22Rv1 (cell line): ENCODE results near the gene TCL1A.

Experiments
- H3K27ac ChIP-seq: fragments of 450-650 bp; 2 replicates; pipeline ENCODE4 v1.5.1; 2017
- ZFX ChIP-seq: fragments of 450-650 bp; IDR thresholded peaks from 2 replicates; pipeline ENCODE4 v1.6.1; 2017; ENCODE audit warnings: antibody characterized with exemption, borderline replicate concordance
- TF ChIP-seq, protein P1 (sequence below): fragments of 450-650 bp; IDR thresholded peaks from 2 replicates; pipeline ENCODE4 v1.5.1; 2017; ENCODE audit warnings: mild to moderate bottlenecking

TCL1A gene

DNA sequence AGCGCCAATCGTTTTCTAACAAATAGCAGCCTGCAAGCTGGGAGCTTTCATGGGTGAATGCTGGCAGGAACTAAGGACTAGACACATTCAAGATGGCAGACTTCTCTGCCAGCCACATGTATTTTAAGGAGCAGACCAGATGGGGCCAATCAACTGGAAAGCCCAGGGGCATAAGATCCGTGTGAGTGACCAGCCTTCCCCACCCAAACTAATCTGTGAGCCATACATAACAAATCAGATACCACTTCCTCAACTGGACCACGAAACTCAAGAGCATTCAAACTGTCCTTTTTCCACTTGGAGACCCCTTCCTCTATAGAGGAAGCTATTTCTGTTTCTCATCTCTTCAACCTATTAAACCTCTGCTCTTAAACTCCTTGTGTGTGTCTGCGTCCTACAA is 18.0 kb downstream of the TCL1A start:
- H3K27ac ChIP-seq, result no peak overlapping the region
- TF ChIP-seq ZFX, result no peak
- TF ChIP-seq, protein P1, sequence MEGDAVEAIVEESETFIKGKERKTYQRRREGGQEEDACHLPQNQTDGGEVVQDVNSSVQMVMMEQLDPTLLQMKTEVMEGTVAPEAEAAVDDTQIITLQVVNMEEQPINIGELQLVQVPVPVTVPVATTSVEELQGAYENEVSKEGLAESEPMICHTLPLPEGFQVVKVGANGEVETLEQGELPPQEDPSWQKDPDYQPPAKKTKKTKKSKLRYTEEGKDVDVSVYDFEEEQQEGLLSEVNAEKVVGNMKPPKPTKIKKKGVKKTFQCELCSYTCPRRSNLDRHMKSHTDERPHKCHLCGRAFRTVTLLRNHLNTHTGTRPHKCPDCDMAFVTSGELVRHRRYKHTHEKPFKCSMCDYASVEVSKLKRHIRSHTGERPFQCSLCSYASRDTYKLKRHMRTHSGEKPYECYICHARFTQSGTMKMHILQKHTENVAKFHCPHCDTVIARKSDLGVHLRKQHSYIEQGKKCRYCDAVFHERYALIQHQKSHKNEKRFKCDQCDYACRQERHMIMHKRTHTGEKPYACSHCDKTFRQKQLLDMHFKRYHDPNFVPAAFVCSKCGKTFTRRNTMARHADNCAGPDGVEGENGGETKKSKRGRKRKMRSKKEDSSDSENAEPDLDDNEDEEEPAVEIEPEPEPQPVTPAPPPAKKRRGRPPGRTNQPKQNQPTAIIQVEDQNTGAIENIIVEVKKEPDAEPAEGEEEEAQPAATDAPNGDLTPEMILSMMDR, result no peak

DNA sequence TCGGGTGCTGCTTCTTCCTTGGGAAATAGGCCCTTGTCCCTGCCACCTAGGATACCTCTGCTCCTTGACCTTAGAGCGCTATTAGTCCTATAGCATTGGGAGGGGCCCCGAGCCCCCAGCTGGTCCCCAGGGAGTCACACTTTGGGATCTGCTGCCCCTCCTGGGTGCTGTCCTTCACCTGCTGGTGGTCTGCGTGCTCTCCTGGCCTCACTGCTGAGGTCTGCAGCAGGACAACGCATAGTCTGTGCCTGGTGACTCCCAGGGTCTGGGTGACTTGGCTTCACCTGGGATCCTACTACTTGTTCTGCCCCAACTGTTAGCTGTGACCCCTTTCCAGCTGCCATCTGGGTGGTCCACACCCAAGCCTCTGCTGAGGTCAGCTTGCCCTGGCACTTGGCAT is 18.9 kb downstream of the TCL1A start:
- no peak overlapping the region for H3K27ac ChIP-seq
- no peak for TF ChIP-seq ZFX
- TF ChIP-seq, protein P1, result no peak

DNA sequence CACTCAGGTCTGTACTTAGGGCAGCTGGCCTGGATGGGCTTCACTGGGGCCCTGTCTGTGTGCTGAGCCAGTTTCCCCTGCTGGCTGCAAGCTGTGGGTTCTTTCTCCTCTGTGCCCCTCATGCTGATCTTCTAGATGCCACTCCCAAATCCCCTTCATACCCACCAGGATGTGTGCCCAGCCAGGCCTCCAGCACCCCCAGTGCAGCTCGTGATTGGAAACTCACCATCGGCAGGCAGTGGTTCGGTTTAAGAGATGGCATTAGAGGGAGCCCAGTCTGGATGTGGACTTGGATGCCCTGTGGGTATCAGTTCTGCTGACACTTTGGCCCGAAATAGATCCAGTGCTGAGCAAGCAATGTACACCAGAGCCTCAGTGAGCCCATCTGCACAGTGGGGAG is 21.8 kb downstream of the TCL1A start:
- TF ChIP-seq ZFX, result no peak
- TF ChIP-seq, protein P1, result no peak

DNA sequence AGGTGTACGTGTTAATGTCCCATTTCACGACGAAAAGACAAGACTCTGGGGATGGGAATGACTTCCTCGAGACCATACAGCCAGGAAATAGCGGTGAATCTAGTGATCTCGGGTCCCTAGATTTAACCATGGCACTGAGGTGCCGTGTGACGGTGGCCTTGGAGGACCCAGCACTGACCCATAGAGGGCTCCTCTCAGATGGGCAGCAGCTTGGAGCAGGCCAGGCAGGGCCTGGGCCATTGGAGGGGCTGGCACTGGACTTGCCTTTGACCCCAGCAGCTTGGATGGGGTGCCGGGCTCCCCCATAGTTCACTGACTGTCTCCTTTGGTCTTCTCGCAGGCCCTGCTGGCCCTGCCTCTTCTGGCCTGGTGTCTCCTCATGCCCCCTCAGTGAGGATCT is 22.3 kb downstream of the TCL1A start:
- TF ChIP-seq, protein P1, result no peak
- no peak for TF ChIP-seq ZFX
- no peak overlapping the region for H3K27ac ChIP-seq

More for the DNA sequence above, 21.8 kb downstream of the TCL1A start:
- H3K27ac ChIP-seq, result no peak overlapping the region

DNA sequence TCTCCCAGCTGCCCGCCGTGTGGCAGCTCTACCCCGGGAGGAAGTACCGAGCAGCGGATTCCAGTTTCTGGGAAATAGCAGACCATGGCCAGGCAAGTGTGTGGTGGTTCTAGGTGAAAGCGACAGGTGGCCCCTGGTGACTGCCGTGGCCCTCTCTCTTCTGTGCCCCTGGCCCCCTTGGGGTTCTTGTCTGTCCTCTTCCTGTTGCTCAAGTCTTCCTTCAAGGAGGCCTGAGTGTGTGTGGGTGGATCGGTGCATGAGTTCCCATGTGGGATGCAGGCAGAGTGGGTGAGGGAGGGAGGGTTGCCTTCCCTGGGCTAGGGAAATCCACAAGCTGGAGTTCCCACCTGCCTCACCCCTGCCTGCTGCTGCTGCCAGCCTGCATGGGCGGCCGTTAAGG is 23.1 kb downstream of the TCL1A start:
- TF ChIP-seq, protein P1, result no peak
- no peak for TF ChIP-seq ZFX
- H3K27ac ChIP-seq, result no peak overlapping the region

DNA sequence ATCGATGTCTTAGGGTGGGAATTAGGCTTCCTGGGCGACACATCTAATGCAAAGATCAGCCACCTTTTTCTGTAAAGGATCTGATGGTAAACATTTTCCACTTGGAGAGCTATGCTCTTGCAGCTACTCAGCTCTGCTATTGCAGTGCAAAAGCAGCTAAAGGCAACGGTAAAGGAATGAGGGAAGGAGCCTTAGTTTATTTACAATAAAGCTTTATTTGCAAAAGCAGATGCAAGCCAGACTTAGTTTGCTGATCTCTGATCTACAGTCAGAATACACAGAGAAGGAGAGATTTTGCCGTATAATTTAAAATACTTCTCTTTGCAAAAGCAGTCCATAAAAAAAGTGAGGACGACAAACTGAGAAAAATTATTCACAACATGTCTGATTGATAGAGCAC is 24.5 kb downstream of the TCL1A start:
- H3K27ac ChIP-seq, result no peak overlapping the region
- TF ChIP-seq, protein P1, result no peak
- TF ChIP-seq ZFX, result no peak

DNA sequence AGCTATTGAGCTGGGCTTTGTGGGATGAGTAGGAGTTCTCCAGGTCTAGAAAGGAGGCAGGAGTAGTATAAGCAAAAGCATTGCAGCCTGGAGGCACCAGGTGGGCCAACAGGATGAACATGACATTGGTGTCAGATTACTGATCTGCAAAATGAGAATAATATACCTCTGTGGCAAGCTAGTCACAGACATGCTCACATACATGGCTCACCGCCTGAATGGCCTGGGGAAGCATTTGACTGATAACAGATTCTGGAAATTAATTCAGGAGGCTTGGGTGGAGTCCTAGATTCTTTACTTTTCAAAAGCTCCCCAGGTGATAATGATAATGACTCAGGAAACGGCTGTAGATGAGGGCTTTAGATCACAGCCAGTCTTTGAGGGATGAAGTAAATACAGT is 27.0 kb downstream of the TCL1A start:
- TF ChIP-seq, protein P1, result no peak
- TF ChIP-seq ZFX, result no peak
- H3K27ac ChIP-seq, result no peak overlapping the region
